ENCODE results near the gene HMCN1.

HMCN1 gene

GRCh38 chr1:185803241-185803640 lies 69.0 kb downstream of the HMCN1 start:
- Histone ChIP-seq H3K4me3 (IDR thresholded peaks at IDR 0.05; ENCODE audit: insufficient read depth, low read depth, low read length) (no peak overlapping the region), H4K20me1 (ENCODE audit: insufficient read depth) (no peaks in the 10 kb centered on the region), H3K27me3 (ENCODE audit: insufficient read depth, low read depth) (no peaks in the 10 kb centered on the region), H3K9ac (no peak overlapping the region), H3K79me2 (ENCODE audit: insufficient read depth, low read depth) (no peaks in the 10 kb centered on the region), H2AFZ (ENCODE audit: low read depth) (no peak overlapping the region), H3K4me1 (ENCODE audit: low read depth, poor library complexity, severe bottlenecking) (no peaks in the 10 kb centered on the region), H3K27ac (no peak overlapping the region), H3K4me2 (no peak overlapping the region), H3K36me3 (ENCODE audit: insufficient read depth) (no peaks in the 10 kb centered on the region)
- no peak for TF ChIP-seq CTCF (conservative IDR thresholded peaks at IDR 0.05; ENCODE audit: low read depth, low read length)

GRCh38 chr1:185804206-185804605 lies 70.0 kb downstream of the HMCN1 start:
- Histone ChIP-seq H3K27me3 (ENCODE audit: insufficient read depth, low read depth) (no peaks in the 10 kb centered on the region), H2AFZ (ENCODE audit: low read depth) (no peak overlapping the region), H3K4me2 (no peak overlapping the region), H4K20me1 (ENCODE audit: insufficient read depth) (no peaks in the 10 kb centered on the region), H3K79me2 (ENCODE audit: insufficient read depth, low read depth) (no peaks in the 10 kb centered on the region), H3K9ac (no peak overlapping the region), H3K4me1 (ENCODE audit: low read depth, poor library complexity, severe bottlenecking) (no peaks in the 10 kb centered on the region), H3K4me3 (IDR thresholded peaks at IDR 0.05; ENCODE audit: insufficient read depth, low read depth, low read length) (no peak overlapping the region), H3K27ac (no peak overlapping the region), H3K36me3 (ENCODE audit: insufficient read depth) (no peaks in the 10 kb centered on the region)
- no peak for TF ChIP-seq CTCF (conservative IDR thresholded peaks at IDR 0.05; ENCODE audit: low read depth, low read length)

DNA sequence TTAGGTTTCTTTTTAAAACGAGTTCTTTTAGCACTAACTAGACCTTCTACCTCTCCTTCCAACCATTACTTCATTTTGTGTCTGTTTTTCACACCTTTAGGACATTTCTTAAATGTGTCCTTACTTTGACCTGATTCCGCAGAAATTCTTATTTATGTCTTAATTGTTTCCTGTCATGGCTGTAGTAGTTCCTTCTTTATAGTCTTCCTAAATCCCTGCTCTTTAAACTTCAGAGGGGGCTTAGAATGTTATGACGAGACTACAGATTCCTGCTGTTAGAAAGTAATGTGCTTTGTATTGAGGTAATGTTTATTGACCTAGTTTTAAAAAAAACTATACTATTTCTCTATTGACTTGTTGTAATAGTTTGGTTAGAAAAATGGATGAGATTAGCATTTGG lies 70.4 kb downstream of the HMCN1 start:
- no peak overlapping the region for H3K4me3 ChIP-seq (IDR thresholded peaks at IDR 0.05; ENCODE audit: insufficient read depth, low read depth, low read length)
- no peak overlapping the region for H2AFZ ChIP-seq (ENCODE audit: low read depth)
- no peaks in the 10 kb centered on the region for H3K4me1 ChIP-seq (ENCODE audit: low read depth, poor library complexity, severe bottlenecking)
- H3K9ac ChIP-seq = no peak overlapping the region
- no peak overlapping the region for H3K4me2 ChIP-seq
- H3K36me3 ChIP-seq (ENCODE audit: insufficient read depth) = no peaks in the 10 kb centered on the region
- H3K79me2 ChIP-seq (ENCODE audit: insufficient read depth, low read depth) = no peaks in the 10 kb centered on the region
- TF ChIP-seq CTCF (conservative IDR thresholded peaks at IDR 0.05; ENCODE audit: low read depth, low read length) = no peak
- no peaks in the 10 kb centered on the region for H4K20me1 ChIP-seq (ENCODE audit: insufficient read depth)
- no peaks in the 10 kb centered on the region for H3K27me3 ChIP-seq (ENCODE audit: insufficient read depth, low read depth)
- no peak overlapping the region for H3K27ac ChIP-seq

- Histone ChIP-seq H3K4me2 (no peak overlapping the region), H3K79me2 (ENCODE audit: insufficient read depth, low read depth) (no peaks in the 10 kb centered on the region), H3K4me1 (ENCODE audit: low read depth, poor library complexity, severe bottlenecking) (no peaks in the 10 kb centered on the region), H3K27ac (no peak overlapping the region), H2AFZ (ENCODE audit: low read depth) (no peak overlapping the region), H3K9ac (no peak overlapping the region), H4K20me1 (ENCODE audit: insufficient read depth) (no peaks in the 10 kb centered on the region), H3K27me3 (ENCODE audit: insufficient read depth, low read depth) (no peaks in the 10 kb centered on the region), H3K4me3 (IDR thresholded peaks at IDR 0.05; ENCODE audit: insufficient read depth, low read depth, low read length) (no peak overlapping the region), H3K36me3 (ENCODE audit: insufficient read depth) (no peaks in the 10 kb centered on the region)
- TF ChIP-seq CTCF (conservative IDR thresholded peaks at IDR 0.05; ENCODE audit: low read depth, low read length) = no peak
Observed at GRCh38 chr1:185807275-185807674, 73.1 kb downstream of the HMCN1 start.

DNA sequence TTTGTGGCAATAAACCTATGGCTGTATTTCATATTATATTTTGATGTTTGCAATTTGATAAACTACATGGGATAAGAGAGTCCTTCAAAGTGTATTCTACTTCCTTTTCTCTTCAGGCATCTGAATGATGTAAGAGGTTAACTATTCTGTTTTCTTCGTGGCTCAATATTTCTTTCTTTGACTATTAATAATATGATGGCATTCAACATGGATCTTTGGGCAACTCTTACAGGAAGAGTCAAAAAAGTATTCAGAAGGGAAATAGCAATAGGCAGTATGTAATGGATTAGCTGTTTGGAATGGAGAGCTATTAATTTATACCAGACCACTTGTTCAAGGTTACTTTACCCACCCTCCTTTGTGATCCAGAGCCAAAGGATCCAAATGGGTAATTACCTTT lies 74.4 kb downstream of the HMCN1 start:
- Histone ChIP-seq H2AFZ (ENCODE audit: low read depth) (no peak overlapping the region), H3K9ac (no peak overlapping the region), H3K27ac (no peak overlapping the region), H4K20me1 (ENCODE audit: insufficient read depth) (no peaks in the 10 kb centered on the region), H3K79me2 (ENCODE audit: insufficient read depth, low read depth) (no peaks in the 10 kb centered on the region), H3K27me3 (ENCODE audit: insufficient read depth, low read depth) (no peaks in the 10 kb centered on the region), H3K4me3 (IDR thresholded peaks at IDR 0.05; ENCODE audit: insufficient read depth, low read depth, low read length) (no peak overlapping the region), H3K4me1 (ENCODE audit: low read depth, poor library complexity, severe bottlenecking) (no peaks in the 10 kb centered on the region), H3K36me3 (ENCODE audit: insufficient read depth) (no peaks in the 10 kb centered on the region), H3K4me2 (no peak overlapping the region)
- no peak for TF ChIP-seq CTCF (conservative IDR thresholded peaks at IDR 0.05; ENCODE audit: low read depth, low read length)

Measured in KMS-11 (cell line).